ENCODE measurements around the gene ZNF598. TPM values are rescaled to one million over a fixed set of nuclear protein-coding genes. Genes with fewer than 3 reads are reported as not detected.

Gene ZNF598
- total and polyA plus RNA-seq, 2 of the 13 experiments (the other 11 are each of a cell fraction or from before 2014, with no cell fraction given) = 13.5 to 14.2 TPM

DNA sequence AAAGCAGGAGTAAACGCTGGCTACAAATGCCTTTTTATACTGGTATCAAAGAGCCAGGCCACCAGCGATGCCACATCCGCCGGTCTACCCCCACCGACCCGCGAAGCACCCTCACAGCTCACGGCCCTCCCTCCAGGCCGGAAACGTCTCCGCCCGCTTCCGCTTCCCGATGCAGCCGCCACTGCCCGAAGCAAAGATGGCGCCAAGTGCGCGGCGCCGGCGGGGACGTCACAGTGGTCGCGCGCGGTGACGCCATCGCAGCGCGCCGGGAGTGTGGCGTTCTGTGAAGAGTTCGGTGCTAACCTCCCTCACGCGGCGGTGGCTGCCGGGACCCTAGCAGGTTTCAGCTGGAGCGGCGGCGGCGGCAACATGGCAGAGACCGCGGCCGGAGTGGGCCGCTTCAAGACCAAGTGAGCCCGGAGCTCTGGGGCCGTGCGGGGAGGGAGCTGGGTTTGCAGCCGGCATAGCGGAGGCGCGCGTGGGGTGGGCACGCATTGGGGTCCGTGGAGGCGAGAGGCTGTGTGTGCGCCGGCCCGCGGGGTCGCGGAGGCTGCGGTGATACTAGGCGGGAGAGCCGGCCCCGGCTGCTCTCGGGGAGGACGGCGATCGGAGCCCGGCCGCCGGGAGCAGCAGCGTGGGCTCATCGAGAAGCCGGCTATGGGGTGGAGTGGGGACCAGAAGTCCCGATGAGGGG lies 37.7 kb downstream of the ZNF598 start, which contains the start of gene TBL3 (continued):
- TF ChIP-seq, protein P1, sequence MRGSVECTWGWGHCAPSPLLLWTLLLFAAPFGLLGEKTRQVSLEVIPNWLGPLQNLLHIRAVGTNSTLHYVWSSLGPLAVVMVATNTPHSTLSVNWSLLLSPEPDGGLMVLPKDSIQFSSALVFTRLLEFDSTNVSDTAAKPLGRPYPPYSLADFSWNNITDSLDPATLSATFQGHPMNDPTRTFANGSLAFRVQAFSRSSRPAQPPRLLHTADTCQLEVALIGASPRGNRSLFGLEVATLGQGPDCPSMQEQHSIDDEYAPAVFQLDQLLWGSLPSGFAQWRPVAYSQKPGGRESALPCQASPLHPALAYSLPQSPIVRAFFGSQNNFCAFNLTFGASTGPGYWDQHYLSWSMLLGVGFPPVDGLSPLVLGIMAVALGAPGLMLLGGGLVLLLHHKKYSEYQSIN (CRISPR knock-in tag; IDR thresholded peaks at IDR 0.05; ENCODE audit: borderline replicate concordance) = 0 out of 2 replicates have a peak, but pooled peaks have one; percentile 42
- TF ChIP-seq ZSCAN31 (CRISPR knock-in tag; IDR thresholded peaks at IDR 0.05; ENCODE audit: low read depth) (no peak; the same call in 1 of the 2 replicates), NR2F6 (IDR thresholded peaks at IDR 0.05) (no peak), NR2F6 (CRISPR knock-in tag; IDR thresholded peaks at IDR 0.05) (peak; percentile 83), ZNF747 (CRISPR knock-in tag; IDR thresholded peaks at IDR 0.05; ENCODE audit: borderline replicate concordance) (peak; percentile 81), NFIC (IDR thresholded peaks at IDR 0.05; ENCODE audit: low read length) (no peak), MED8 (CRISPR knock-in tag; IDR thresholded peaks at IDR 0.05; ENCODE audit: insufficient replicate concordance) (peak; percentile 92), MIER2 (CRISPR knock-in tag; IDR thresholded peaks at IDR 0.05) (0 out of 2 replicates have a peak, but pooled peaks have one; percentile 51), KLF11 (CRISPR knock-in tag; IDR thresholded peaks at IDR 0.05) (peak; percentile 93), NFE2L2 (IDR thresholded peaks at IDR 0.05; ENCODE audit: low read length) (no peak), ZNF260 (CRISPR knock-in tag; IDR thresholded peaks at IDR 0.05; ENCODE audit: borderline replicate concordance, low read depth) (peak; percentile 52; the same call in 1 of the 2 replicates), ZNF496 (CRISPR knock-in tag; IDR thresholded peaks at IDR 0.05; ENCODE audit: insufficient replicate concordance) (no peak), HNF4A (CRISPR knock-in tag; IDR thresholded peaks at IDR 0.05) (peak; percentile 43), ZFYVE20 (CRISPR knock-in tag; IDR thresholded peaks at IDR 0.05; ENCODE audit: borderline replicate concordance, low read depth) (peak; percentile 59; the same call in 1 of the 2 replicates)
- TF ChIP-seq, protein P2, sequence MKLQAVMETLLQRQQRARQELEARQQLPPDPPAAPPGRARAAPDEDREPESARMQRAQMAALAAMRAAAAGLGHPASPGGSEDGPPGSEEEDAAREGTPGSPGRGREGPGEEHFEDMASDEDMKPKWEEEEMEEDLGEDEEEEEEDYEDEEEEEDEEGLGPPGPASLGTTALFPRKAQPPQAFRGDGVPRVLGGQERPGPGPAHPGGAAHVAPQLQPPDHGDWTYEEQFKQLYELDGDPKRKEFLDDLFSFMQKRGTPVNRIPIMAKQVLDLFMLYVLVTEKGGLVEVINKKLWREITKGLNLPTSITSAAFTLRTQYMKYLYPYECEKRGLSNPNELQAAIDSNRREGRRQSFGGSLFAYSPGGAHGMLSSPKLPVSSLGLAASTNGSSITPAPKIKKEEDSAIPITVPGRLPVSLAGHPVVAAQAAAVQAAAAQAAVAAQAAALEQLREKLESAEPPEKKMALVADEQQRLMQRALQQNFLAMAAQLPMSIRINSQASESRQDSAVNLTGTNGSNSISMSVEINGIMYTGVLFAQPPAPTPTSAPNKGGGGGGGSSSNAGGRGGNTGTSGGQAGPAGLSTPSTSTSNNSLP (IDR thresholded peaks at IDR 0.05; ENCODE audit: low read depth, low read length) = peak; percentile 11; the same call in 1 of the 2 replicates
- TF ChIP-seq, protein P3, sequence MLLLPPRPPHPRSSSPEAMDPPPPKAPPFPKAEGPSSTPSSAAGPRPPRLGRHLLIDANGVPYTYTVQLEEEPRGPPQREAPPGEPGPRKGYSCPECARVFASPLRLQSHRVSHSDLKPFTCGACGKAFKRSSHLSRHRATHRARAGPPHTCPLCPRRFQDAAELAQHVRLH (CRISPR knock-in tag; IDR thresholded peaks at IDR 0.05; ENCODE audit: borderline replicate concordance, low read depth) = peak; percentile 74; the same call in 1 of the 2 replicates
- TF ChIP-seq, protein P4, sequence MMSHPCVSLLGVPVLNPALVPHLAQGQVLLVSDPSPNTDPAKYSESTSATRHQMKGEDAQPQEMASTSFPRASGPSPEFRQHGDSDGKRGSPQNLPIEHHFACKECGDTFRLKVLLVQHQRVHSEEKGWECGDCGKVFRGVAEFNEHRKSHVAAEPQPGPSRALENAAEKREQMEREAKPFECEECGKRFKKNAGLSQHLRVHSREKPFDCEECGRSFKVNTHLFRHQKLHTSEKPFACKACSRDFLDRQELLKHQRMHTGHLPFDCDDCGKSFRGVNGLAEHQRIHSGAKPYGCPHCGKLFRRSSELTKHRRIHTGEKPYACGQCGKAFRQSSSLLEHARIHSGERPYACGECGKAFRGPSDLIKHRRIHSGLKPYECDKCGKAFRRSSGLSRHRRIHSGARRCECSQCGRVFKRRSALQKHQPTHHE (CRISPR knock-in tag; IDR thresholded peaks at IDR 0.05; ENCODE audit: borderline replicate concordance) = no peak; the same call in 1 of the 2 replicates
- TF ChIP-seq, protein P5, sequence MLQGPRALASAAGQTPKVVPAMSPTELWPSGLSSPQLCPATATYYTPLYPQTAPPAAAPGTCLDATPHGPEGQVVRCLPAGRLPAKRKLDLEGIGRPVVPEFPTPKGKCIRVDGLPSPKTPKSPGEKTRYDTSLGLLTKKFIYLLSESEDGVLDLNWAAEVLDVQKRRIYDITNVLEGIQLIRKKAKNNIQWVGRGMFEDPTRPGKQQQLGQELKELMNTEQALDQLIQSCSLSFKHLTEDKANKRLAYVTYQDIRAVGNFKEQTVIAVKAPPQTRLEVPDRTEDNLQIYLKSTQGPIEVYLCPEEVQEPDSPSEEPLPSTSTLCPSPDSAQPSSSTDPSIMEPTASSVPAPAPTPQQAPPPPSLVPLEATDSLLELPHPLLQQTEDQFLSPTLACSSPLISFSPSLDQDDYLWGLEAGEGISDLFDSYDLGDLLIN (CRISPR knock-in tag; IDR thresholded peaks at IDR 0.05; ENCODE audit: borderline replicate concordance) = 0 out of 2 replicates have a peak, but pooled peaks have one; percentile 84

All from HepG2 (cell line).